GM18858 (cell line): ENCODE measurements around the gene MPC1L.

Source experiments
- ATAC-seq: cut with Tn5 transposase; IDR thresholded peaks from one replicate; pipeline ENCODE4 v1.9.1; 2021; ENCODE audit not compliant: unreplicated experiment

MPC1L gene

DNA sequence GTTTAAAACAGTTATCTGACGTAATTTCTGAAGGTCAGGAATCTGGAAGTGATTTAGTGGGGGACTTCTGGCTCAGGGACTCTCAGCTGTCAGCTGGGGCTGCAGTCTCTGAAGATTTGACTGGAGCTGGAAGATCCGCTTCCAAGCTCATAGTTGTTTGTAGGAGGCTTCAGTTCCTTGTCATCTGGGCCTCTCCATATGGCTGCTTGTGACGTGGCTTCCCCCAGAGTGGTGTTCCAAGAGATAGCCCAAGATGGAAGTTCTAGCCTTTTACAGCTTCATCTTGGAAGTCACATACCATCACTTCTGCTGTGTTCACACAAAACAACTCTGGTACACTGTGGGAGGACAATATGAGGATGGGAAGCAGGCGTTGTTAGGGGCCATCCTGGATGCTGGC is 2.1 kb downstream of the MPC1L start:
- ATAC-seq: no peak

DNA sequence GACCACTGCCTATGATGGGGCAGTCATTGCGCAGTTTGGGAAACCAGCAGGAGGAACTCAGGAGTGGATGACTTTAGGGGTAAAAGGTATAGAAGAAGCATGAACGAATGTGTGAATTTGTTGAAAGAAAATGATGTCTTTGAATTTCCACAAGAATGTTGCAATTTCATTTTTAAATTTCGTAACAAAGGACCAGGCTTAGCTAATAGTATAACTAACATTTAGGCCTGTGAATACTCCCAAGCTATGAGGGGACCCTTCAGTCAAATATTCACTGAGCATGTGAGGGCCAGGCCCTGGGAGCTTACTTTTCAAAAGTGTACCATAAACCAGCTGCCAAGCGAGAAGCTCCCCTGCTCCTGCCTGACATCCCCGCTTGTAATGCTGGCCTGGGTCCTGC is 5.3 kb downstream of the MPC1L start:
- no peak for ATAC-seq

DNA sequence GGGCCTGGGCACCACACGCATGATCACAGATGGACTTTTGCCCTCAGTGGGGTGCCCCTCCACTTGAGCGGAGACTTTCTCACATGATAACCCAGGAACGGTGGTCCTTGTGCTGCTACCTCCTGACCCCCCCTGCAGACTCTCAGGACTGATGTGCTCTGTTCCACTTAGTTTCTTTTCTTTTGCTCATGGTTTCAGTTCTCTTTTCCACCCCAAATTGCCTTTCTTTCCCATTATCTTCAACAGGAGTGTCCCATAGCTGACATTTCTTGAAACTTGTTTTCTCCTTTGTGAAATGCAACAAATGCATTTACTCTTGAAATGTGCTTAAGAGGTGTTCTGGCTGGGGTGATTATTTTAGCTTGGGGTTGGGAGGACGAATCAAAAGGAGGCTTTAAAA is 9.0 kb downstream of the MPC1L start:
- ATAC-seq: no peak

DNA sequence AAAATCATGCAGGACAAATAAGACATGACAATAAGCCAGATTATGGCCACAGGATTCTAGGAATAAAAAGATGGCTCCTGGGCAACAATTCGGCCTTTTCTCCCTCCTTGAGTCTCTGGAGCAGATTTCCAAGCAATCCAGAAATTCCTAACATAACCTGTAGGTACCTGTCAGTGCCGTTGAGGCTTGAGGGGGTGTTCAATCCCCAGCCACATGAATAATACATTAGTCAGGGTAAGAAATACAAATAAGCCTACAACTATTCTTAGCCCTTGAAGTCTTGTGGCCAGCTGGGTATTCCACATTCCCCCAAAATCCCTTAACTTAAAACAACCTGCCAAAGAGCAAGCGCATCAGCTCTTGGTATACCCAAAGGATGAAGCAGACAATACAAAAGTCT is 14.5 kb downstream of the MPC1L start:
- ATAC-seq: no peak

DNA sequence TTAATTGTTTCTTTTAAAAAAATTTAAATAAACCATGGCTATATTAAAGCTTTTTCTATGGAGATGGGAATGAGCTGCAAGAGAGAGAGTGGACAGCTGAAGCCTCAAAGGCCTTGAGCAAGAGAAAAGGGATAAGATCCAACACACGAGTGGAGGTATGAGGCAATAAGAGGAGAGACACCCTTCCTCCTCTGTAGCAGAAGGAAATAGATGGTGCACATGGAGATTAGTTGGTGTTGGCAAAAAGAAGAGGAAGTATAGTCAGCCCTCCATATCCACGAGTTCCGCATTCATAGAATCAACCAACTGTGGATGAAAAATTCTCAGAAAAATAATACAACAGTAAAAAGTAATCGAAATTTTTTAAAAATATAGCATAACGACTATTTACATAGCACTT is 20.9 kb downstream of the MPC1L start:
- ATAC-seq: no peak

DNA sequence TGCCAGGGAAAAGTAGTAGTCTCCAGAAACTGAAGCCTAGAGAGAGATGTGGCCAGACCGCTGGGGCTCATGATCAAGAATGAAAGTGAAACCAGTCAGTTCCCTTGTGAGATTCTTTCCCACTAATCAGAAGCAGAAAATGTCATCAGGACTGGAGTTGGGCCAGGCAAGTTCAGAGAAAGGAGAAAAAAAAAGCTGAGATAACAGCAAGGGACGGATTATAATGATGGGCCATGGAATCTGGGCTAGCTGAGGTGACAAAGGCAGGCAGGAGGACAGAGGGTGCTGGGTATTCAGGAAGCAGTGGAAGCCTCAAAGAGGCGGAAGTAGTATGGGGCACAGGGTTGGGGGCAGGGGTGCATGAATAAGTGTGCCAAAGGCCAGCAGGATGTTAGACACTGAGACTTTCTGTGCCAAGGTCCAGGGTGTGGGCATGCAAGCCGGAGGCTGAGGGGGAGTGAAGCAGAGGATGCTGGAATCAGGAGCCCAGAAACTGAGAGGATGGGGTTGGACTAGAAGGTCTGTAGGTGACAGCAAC is 21.7 kb downstream of the MPC1L start:
- ATAC-seq: no peak

DNA sequence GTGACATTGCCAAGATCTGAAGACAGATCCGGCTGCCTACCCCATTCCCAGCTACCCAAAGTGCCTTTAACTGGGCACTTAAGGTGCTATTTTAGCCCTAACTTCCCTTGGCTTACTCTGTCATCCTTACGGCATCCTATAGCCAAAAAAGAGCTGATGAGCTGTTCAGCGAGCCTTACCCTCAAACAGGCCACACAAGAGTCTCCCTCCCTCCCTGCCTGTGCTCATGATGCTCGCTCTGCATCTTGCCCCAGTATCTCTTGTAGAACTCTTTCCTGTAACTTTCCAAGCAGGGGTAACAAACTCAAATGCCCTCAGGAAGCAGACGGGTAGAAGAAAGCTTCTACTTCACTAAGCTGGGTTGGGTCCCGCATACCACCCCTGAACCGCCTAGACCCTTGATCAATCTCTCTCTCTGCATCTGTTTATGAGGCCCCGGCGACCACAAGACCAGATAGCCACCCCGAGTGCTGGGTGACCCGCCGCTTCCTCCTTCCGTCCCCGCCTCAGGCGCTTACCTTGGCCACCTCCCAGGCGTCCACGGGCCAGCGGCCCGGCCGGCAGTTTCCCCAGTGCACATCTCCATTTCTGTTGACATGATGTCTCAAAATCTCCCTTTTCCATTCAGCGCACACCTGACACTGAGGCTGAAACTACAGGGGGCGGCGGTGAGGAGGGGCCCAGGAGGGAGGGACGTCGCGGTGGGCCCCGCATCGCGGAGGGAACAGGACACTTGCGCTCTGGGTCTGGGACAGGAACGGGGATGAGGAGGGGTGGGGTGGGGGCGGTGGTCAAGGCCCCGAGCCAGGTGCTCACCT is 23.5 kb downstream of the MPC1L start:
- no peak for ATAC-seq

DNA sequence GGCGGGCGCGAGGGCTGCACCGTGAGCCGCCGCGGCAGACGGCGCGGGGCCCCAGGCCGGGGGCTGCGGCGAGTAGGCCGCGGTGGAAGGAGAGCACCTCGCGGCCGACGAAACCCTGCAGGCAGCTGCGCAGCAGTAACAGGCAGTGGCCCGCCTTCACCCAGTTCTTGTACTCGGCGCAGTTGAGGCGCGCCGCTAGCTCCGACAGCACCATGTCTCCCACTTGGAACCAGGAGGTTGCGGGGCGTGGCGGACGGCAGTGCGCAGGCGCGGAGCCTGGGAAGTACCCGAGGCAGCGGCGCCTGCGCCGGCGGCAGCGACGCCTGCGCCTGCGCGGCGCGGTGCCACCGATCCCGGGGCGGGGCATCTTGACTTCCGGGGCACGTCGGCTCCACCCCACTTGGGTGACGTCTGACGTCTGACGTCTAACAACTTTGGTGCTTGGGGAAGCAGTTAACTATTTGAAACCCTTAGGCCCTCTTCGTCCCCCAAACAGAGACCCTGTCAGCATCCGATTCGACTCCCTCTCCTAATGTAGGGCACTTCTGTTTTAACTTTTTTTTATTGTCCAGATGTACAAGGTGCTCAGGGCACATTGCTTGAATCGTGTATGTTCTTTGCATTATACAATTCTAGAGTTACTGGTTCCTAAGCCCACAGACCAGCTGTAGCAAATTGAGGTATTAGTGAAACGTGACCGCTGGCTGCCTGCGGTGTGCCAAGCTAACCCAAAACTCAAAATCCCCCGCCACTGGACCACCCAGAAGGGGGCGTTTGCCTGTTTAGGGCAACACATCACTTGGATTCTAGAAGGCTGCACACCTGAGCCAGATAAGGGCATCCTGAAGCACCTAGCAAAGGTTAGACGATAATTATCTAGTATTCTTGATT is 24.3 kb downstream of the MPC1L start, which contains the start of gene CXorf38:
TSS of gene CXorf38 (minus strand) at position 255 of the 891 bp plus-strand sequence. CDS start at position 214, 41 bp downstream.
- ATAC-seq: peak; percentile 57

DNA sequence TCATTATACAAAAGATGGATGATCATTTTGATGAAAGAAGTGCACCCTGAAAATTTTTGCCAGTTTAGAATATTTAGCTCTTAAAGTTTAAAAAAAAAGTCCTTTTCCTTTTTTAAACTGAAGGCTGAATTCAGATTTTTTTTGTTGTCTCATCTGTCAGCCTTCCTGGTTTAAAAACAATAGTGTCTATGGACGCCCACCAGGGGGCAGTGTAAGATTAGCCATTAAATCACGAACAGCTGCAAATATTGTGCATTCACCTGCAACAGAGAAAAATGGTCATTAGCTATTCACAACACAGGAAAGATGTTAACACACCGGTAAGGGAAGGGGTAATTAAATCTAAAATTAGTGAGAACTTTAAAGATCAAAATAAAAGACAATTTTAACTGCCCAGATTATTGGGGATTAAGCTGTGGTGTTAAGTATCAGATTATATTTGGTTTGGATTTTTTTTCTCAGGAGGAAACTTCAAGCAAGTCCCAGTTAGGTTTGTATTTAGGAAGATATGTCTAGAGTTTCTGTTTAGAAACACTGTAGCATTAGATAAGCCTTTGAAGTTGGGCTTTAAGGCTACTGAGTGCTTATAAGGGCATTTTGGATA is 28.5 kb downstream of the MPC1L start:
- ATAC-seq: no peak

DNA sequence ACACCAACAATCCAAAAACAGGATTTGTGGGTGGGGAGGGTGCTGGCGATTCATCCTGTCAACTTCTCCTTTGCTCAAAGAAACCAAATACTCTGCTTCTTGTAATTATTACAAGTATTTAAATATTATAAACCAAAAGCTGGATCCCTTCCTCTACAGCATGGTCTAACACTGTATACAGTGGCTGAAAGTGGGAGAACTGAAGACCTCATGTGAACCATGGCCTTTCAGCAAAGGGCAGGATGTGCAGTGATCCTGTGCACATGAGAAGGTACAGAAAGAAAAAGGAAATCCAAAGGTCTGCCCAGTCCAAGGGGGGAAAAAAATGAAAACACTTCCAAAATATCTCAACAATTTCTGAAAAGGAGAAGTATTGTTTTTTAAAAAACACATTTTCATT is 29.4 kb downstream of the MPC1L start:
- no peak for ATAC-seq

DNA sequence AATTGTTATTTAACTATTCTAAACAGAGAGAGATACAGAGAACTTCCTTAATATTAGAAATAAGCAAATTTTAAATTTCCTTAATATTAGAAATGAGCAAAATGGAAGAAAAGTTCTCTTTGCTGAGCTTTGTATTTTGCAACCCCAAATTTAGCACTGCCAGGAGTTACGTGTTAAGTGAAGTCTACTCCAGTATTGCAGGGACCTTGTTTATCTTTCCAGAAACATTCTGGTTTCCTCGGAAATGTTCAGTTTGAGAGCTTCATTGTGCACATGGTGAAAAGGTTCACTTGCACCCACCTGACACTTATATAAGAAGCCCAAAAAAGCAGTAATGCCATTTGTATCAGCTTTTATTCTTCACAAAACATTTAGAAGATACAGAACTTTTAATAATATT is 30.3 kb downstream of the MPC1L start:
- no peak for ATAC-seq

DNA sequence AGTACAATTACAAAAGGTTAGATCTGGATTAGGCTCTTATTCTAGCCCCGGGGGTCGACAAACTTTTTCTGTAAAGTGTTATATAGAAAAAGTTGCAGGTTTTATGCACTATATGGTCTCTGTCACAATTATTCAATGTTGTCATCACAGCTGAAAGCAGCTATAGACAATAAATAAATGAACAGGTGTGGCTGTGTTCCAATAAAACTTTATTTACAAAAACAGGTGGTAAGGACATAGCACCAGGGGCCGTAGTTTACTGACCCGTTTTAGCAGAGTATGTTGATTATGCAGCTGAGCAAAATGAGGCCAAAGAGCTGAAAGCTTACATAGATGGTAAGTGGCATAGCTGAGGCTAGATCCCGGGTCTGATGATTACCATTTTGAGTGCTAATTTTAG is 37.2 kb downstream of the MPC1L start:
- ATAC-seq: no peak

DNA sequence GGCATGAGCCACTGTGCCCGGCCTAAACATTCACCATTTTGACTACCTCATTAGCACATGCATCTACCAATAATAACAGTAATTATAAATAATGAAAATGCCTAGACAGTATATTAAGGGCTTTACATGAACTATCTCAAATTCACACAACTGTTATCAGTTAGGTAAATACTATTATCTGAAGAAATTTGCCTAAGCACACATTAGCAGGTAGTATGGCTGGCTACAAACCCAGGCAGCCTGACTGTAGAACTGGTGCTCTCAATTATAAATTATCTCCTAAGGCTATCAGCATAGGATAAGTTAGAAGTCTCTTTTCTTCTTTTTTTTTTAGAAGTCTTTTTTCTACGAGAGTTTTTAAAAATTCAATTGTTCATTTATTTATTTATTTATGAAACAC is 38.3 kb downstream of the MPC1L start:
- ATAC-seq: no peak

DNA sequence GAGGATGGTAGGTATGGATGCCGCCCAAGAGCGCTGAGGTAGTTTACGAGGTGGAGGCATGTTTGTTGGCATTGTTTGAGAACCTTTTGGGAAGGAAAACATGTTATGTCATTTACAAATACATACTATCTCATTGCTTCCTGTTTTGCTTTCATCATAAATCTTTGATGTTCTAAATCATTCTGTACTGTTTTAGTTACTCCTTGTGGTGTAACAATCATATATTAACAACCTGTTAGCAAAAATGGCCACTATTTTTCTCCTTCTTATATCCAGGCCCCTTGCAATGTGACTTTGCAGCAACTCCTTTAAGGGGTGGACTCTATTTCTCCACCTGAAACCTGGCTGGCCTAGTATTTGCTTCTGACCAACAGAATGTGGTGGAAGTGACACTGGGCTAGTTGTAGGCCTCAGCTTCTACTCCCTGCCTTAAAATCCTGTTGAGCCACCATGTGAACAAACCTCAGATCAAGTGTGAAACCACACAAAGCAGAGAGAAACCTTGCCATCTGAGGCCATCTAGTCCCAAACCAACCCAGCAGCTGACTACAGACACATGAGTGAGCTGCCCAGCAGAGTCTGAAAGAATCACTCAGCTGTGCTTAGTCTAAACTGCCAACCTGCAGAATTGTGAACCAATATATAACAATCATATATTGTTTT is 40.0 kb downstream of the MPC1L start:
- peak; percentile 68 for ATAC-seq

DNA sequence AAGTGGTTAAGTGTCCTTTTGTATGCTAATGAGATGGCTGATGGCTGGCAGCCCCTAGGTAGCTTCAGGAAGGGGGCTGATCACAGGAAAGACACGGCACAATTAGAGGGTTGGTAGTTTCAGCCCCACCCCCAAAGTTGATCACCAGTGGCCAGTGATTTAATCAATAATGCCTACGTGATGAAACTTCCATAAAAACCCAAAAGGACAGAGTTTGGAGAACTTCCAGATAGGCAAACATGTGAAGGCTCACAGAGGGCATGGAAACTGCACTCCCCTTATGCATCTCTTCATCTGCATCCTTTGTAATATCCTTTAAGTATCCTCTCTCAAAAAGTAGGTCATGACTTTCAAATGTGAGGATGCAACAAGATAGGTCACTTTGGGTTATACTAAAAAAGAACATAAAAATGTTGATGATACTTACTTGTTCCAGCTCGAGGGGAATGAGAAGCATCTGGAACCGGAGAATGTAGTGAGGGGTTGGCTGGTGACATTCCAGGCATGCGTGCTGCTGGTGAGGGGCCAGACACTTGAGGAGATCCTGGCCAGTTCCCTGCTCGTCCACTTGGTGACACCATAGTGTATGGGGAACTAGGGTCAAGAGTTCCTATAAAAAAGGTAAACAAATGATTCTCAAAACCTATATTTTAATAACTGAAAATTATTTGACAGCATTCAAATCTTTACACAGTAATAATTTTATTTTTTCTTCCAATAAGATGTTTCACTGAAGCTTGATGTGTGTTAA is 40.8 kb downstream of the MPC1L start:
- ATAC-seq: no peak

DNA sequence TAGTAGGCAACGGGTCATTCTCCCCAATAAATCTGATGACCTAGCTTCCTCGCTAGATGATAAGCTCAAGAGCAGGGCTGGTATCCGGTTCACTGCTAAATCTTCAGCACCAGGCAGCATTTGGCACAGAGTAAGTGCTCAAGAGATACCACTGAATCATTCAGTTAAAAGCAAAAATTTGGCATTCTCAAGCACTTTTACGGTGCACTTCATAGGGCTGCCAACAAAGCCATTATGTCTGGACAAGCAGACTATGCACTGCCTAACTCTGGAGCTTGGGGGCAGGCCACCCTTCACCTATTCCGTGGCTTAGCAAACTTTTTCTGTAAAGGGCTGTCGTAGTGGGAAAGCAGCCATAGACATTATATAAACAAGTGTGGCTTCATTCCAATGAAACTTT is 47.9 kb downstream of the MPC1L start:
- no peak for ATAC-seq
